ENCODE measurements around the gene USP22. TPM values are rescaled to one million over a fixed set of nuclear protein-coding genes. Genes with fewer than 3 reads are reported as not detected.

The USP22 gene
- total RNA-seq, 1 experiment from 2014 or later: 224 TPM

GRCh38 chr17:21013983-21014382, 28.8 kb downstream of the USP22 start:
- TF ChIP-seq SIN3A (IDR thresholded peaks at IDR 0.05; ENCODE audit: borderline replicate concordance, insufficient read depth, low read depth, low read length) (no peak), POLR2AphosphoS5 (IDR thresholded peaks at IDR 0.05; ENCODE audit: low read depth, low read length) (no peak), REST (IDR thresholded peaks at IDR 0.05; ENCODE audit: insufficient read depth in 1 of 2, low read depth in 2 of 2, low read length in 1 of 2) (no peak), TCF7L2 (IDR thresholded peaks at IDR 0.05; ENCODE audit: low read depth, low read length) (no peak)
- TF ChIP-seq, protein P1, sequence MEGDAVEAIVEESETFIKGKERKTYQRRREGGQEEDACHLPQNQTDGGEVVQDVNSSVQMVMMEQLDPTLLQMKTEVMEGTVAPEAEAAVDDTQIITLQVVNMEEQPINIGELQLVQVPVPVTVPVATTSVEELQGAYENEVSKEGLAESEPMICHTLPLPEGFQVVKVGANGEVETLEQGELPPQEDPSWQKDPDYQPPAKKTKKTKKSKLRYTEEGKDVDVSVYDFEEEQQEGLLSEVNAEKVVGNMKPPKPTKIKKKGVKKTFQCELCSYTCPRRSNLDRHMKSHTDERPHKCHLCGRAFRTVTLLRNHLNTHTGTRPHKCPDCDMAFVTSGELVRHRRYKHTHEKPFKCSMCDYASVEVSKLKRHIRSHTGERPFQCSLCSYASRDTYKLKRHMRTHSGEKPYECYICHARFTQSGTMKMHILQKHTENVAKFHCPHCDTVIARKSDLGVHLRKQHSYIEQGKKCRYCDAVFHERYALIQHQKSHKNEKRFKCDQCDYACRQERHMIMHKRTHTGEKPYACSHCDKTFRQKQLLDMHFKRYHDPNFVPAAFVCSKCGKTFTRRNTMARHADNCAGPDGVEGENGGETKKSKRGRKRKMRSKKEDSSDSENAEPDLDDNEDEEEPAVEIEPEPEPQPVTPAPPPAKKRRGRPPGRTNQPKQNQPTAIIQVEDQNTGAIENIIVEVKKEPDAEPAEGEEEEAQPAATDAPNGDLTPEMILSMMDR (IDR thresholded peaks at IDR 0.05): no peak
- intact Hi-C loops (cut with micrococcal nuclease; ENCODE audit: unreplicated experiment): no loop called here
- no TSS peak for BruUV-seq (replicated peaks)
- CTCF ChIA-PET: no interaction called here
- H3K27ac ChIP-seq (ENCODE audit: low read length): no peak overlapping the region
- in situ Hi-C loops (cut with HindIII; ENCODE audit: low pct_unique_long_range_greater_than_20kb, low sequenced_read_pairs): no loop called here
- POLR2A ChIA-PET: no interaction called here
- H3K4me3 ChIP-seq (ENCODE audit: low read depth in 2 of 2, low read length in 2 of 2): no peak overlapping the region
- no peaks in the 10 kb centered on the region for H3K4me1 ChIP-seq (ENCODE audit: control insufficient read depth, insufficient read depth, low read length)
- DNase-seq (ENCODE audit: low read depth, low spot score) (no peak), ATAC-seq (no peak)
- no peaks in the 10 kb centered on the region for H3K27me3 ChIP-seq (ENCODE audit: control insufficient read depth, insufficient read depth, low read length)
- no peaks in the 10 kb centered on the region for H3K9me3 ChIP-seq (ENCODE audit: control insufficient read depth, insufficient read depth, low read depth, low read length)
- peaks cover 32% of the 10 kb centered on the region for H3K36me3 ChIP-seq (ENCODE audit: control insufficient read depth, insufficient read depth, low read length)

DNA sequence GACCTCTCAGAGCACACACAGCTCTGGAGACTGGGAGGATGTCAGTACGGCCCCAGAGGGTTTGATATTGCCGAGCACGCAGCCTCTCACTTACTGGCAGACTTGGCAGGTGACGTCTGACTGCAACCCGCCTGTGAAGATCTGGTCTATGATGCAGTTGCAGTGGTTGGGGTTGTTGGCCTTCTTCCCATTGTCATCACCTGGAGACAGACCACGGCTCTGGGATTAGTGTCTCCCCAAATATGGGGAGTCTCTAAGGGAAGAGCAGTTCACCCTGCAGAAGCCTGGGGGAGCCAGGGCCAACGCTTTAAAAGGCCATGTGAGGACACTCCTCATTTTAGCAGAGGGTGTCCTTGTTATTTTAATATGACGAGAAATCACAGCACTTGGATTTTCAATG, 30.1 kb downstream of the USP22 start:
- intact Hi-C loops (cut with micrococcal nuclease; ENCODE audit: unreplicated experiment): no loop called here

More for the DNA sequence above, 30.1 kb downstream of the USP22 start:
- DNase-seq (ENCODE audit: low read depth, low spot score) (no peak), ATAC-seq (no peak)
- Histone ChIP-seq H3K36me3 (ENCODE audit: control insufficient read depth, insufficient read depth, low read length) (peaks cover 36% of the 10 kb centered on the region), H3K27ac (ENCODE audit: low read length) (no peak overlapping the region), H3K9me3 (ENCODE audit: control insufficient read depth, insufficient read depth, low read depth, low read length) (no peaks in the 10 kb centered on the region), H3K4me1 (ENCODE audit: control insufficient read depth, insufficient read depth, low read length) (no peaks in the 10 kb centered on the region), H3K4me3 (ENCODE audit: low read depth in 2 of 2, low read length in 2 of 2) (no peak overlapping the region), H3K27me3 (ENCODE audit: control insufficient read depth, insufficient read depth, low read length) (no peaks in the 10 kb centered on the region)
- TF ChIP-seq TCF7L2 (IDR thresholded peaks at IDR 0.05; ENCODE audit: low read depth, low read length): no peak
- no peak for TF ChIP-seq POLR2AphosphoS5 (IDR thresholded peaks at IDR 0.05; ENCODE audit: low read depth, low read length)
- no peak for TF ChIP-seq REST (IDR thresholded peaks at IDR 0.05; ENCODE audit: insufficient read depth in 1 of 2, low read depth in 2 of 2, low read length in 1 of 2)
- TF ChIP-seq, protein P1 (IDR thresholded peaks at IDR 0.05): no peak
- TF ChIP-seq SIN3A (IDR thresholded peaks at IDR 0.05; ENCODE audit: borderline replicate concordance, insufficient read depth, low read depth, low read length): no peak
- in situ Hi-C loops (cut with HindIII; ENCODE audit: low pct_unique_long_range_greater_than_20kb, low sequenced_read_pairs): no loop called here
- TSS peak; percentile 1 for BruUV-seq (replicated peaks)
- ChIA-PET CTCF (no interaction called here), POLR2A (no interaction called here)
